Astrocyte of the hippocampus (primary cell): ENCODE measurements around the gene FCER1G.
"Not testable (repeated sequence)": the region's sequence is repeated elsewhere in the genome, so short reads cannot be mapped to it uniquely, and the experiment has no call there.

Experiments
- DNase-seq: peaks from one replicate; pipeline ENCODE4 v3.0.0; 2011; ENCODE audit warnings: low read depth, low spot score

The FCER1G gene

DNA sequence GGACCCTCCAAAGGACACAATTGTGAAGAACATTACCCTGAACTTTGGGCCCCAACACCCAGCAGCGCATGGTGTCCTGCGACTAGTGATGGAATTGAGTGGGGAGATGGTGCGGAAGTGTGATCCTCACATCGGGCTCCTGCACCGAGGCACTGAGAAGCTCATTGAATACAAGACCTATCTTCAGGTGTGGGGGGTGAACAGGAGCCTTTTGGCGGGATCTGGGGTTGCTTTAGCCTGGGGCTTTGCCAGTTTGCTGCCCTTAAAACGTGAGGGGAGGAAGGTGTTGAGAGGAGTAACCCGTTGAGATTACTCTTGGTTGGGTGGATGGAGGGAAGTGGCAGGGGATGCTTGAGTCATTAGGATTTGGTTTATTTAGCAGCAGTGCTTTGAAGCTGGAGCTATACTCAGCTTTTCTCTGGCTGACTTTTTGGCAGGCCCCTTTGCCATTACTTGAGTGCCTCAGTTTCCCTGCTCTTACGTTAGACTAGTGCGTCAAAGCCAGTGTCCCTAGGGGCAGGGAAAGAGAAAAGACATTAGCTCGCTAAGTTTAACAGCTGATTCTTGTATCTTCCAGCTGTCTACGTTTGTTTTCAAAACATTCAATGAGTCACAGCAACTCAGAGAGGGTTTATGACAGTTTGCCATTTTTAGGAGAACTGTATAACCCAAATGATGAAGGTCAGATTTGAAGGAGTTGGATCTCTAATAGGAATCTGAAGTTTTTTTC, 8.5 kb upstream of the FCER1G start:
- no peak for DNase-seq

- DNase-seq = no peak
These were observed 7.9 kb upstream of the FCER1G start for GRCh38 chr1:161207173-161207572.

- peak; percentile 85 for DNase-seq
These were observed 5.2 kb upstream of the FCER1G start for GRCh38 chr1:161209790-161210409.

DNA sequence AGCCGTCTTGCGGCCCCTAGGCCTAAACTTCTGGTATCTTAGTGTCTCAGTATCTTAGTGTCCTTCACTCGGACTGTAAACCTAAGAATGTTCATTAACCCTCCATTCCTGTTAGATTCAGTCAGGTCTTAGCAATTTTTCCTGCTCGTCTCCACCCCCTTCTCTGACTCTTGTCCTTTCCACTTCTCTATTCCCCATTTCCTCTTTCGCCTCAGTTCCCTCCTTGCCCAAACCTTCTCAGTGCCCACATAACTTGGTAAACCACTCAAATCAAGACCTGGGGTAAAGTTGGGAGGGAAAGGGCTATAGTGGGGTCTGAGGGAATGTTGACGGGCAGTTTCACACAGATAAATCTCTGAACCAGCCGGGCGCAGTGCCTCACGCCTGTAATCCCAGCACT, 726 bp upstream of the FCER1G start:
- DNase-seq = no peak

GRCh38 chr1:161216945-161217712, 2.0 kb downstream of the FCER1G start:
- peak; percentile 52 for DNase-seq

DNA sequence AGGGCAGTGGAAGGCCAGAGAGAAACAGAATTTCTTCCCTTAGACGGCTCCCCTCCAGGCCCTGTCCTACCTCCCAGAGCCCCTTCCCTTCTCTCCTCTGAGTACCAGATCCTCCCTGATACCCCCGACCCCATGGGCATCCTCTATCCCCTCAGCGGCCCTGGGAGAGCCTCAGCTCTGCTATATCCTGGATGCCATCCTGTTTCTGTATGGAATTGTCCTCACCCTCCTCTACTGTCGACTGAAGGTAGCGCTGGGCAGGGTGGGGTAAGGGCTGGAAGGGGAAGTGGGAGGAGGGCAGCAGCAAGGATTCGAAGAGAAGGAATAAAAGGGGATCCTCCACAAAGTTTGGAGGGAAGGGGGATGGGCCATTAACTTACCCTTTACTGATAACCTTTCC, 2.7 kb downstream of the FCER1G start:
- no peak for DNase-seq

GRCh38 chr1:161218301-161219077, 3.4 kb downstream of the FCER1G start:
- DNase-seq = no peak

GRCh38 chr1:161219078-161219892, 4.2 kb downstream of the FCER1G start:
- DNase-seq = no peak

- DNase-seq = no peak
These were observed 4.9 kb downstream of the FCER1G start for GRCh38 chr1:161220002-161220401.

GRCh38 chr1:161222175-161223019, 7.3 kb downstream of the FCER1G start:
- DNase-seq = no peak

DNA sequence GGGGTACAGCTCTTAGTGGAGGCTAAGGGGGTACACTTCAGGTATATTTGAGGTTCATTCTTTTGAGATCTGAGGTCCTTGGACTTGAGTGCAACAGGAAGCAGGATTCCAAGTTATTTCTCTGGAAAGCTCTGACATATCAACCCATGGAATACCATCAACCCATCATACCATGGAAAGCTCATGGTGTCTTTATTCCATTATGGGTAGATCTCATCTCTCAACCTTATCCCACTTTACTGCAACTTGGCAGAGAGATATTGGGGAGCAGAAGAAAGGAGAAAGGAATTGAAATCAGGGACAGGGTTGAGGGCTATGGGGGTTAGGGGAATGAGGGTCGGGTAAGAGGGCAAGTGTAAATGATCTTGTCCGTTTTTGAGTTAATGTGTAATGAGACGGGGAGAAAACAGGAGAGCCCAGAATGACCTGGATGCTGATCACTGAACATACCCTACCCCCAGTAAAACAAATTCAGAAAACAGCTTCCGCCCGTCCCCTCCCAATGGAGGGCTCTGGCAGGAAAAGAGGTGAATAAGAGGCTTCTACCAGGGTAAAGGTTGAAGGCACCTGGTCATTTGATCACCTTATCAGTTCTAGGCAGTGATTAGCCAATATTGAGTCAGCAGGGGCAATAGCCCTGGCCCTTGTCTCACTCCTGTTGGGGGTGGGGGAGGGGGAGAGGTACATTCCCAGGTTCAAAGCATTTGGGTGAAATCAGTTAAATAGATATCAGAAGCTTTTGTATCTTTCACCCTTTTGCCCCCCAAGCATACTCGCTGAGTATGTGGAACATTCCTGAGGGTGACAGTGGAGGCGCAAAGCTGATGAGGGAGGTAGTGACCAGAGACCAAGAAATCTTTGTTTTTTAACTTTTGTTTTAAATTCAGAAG, 9.0 kb downstream of the FCER1G start:
- DNase-seq = no peak

DNA sequence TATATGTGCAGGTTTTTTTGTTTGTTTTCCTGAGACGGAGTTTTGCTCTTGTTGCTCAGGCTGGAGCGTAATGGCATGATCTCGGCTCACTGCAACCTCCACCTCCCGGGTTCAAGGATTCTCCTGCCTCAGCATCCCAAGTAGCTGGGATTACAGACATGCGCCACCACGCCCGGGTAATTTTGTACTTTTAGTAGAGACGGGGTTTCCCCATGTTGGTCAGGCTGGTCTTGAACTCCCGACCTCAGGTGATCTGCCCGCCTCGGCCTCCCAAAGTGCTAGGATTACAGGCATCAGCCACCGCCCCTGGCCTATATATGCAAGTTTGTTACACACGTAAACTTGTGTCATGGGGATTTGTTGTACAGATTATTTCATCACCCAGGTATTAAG, 9.6 kb downstream of the FCER1G start:
- not testable (repeated sequence) for DNase-seq

GRCh38 chr1:161225178-161225533, 10.1 kb downstream of the FCER1G start:
- DNase-seq = no peak

DNA sequence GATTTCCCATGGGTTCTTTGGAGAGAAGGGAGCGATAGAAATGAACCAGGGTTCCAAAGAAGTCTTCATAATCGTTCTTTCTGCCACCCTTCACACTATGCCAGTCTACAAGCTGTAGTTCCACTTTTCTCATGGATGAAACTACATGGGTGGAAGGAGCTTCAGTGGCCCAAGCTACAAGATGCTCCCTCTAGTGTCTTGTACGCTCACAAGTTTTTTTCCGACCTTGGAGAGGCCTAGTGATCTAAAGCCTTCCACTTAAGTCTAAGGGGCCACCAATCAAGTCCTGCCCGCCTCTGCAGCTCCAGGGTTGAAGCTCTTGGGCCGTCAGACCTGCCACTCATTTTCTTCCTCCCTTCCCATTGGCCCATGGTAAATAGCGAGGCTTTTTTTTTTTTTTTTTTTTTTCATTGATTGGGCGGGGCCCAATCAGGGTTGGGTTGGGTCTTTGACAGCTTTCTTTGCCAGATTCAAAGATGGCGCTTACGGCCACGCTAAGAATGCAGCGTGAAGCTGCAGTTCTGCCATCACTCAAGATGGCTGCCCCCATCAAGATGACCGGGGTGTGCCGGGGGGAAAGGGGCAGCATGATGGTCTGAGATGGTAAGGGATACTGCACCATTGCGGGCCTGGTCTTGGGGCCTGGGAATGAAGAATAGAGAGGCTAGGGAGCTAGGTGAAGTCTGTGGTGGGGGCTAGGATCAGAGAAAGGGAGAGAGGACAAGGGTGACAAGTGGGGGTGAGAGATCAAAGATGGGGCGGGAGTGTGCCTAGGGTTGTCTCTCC, 10.6 kb downstream of the FCER1G start, which contains the start of gene TOMM40L:
Gene TOMM40L (plus strand): TSS at position 527 of the 786 bp plus-strand sequence. CDS start 430 bp downstream, outside the sequence.
- peak; percentile 98 for DNase-seq

DNA sequence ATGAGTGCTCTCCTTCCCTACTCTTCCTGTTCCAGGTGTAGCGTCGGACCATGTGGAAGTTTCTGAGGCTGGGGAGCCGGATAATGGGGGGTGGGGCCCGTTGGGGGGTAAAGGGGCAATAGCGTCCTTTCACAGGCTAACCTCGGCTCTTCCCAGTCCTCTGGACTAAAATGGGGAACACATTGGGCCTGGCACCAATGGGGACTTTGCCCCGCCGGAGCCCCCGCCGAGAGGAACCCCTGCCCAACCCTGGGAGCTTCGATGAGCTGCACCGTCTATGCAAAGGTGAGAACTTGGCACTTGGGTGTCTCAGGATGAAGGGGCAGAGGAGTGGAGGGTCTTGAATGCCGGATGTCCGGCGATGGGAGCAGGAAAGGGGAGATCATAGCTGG, 11.2 kb downstream of the FCER1G start:
- no peak for DNase-seq

- no peak for DNase-seq
These were observed 11.7 kb downstream of the FCER1G start for GRCh38 chr1:161226759-161227158.

DNA sequence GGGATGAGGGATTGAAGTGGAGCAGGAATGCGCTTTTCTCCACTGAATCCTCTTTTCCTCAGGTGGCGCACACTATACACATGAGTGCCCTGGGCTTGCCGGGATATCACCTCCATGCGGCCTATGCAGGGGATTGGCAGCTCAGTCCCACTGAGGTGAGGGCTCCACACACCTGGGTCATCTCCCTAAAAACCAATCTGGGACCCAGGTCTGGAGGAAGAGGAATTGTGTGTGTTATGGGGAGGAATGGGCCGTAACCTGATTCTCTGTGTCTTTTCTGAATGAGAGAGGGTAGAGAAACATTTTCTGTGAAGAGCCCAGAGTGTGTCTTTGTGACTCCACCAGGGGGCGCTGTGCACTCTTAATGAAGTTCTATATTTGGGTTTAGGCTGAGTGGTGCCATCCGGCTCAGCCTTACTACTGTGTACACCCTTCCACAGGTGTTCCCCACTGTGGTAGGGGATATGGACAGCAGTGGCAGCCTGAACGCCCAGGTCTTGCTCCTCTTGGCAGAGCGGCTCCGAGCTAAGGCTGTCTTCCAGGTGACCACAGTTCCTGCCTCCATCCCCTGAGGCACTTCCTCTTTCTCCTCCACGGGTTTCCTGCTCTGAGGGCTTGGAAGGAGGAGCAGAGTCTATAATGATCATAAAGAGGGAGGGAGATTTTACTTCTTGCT, 12.2 kb downstream of the FCER1G start:
- DNase-seq = peak; percentile 82

GRCh38 chr1:161228032-161228431, 12.9 kb downstream of the FCER1G start:
- DNase-seq = no peak
